Measurements from ENCODE around the gene BRI3BP.

The BRI3BP gene

DNA sequence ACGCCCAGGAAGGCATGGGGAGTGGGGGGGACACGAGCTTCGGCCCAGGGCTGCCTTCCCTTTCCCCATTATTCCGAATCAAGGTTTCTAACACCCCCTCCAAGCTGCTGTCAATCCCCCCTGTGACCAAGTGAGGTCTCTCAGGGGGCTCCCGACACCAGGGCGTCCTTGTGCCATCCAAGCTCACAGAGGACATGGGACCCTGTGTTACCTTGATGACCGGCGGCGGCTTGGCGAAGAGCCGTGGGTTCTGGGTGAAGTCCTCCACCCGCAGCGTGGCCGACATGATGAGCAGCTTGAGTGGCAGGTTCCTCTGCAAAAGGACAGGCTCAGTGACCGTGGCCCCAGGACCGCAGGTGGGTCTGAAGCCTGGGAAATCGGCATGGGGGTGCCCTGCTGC lies 24.8 kb upstream of the BRI3BP start:
- Histone ChIP-seq H3K4me2 (ENCODE audit: low read length) (no peak overlapping the region), H3K9ac (ENCODE audit: low read length) (no peak overlapping the region), H2AK5ac (ENCODE audit: low read length) (no peak overlapping the region), H3K4me3 (ENCODE audit: low read depth, low read length) (no peak overlapping the region), H3K79me1 (ENCODE audit: low read length) (no peaks in the 10 kb centered on the region), H3K27ac (ENCODE audit: low read depth, low read length) (no peak overlapping the region), H3K9me3 (ENCODE audit: insufficient read depth, low read depth, low read length) (no peaks in the 10 kb centered on the region), H3K14ac (ENCODE audit: low read length) (no peak overlapping the region), H2AFZ (ENCODE audit: insufficient read depth, low read length, poor library complexity) (no peak overlapping the region), H3K36me3 (ENCODE audit: control insufficient read depth in 1 of 2, insufficient read depth in 2 of 2, low read length in 2 of 2) (peaks cover 74 to 79% of the 10 kb centered on the region in 2 experiments), H3K79me2 (ENCODE audit: control insufficient read depth, insufficient read depth, low read length, poor library complexity) (no peaks in the 10 kb centered on the region), H4K91ac (ENCODE audit: low read depth, low read length) (no peak overlapping the region), H3K4me1 (ENCODE audit: control insufficient read depth in 1 of 2, insufficient read depth in 2 of 2, low read length in 2 of 2) (no peaks in the 10 kb centered on the region), H4K12ac (ENCODE audit: low read depth, low read length) (no peak overlapping the region), H2BK120ac (ENCODE audit: insufficient read depth, low read length, poor library complexity) (no peak overlapping the region), H3K27me3 (ENCODE audit: insufficient read depth, low read length) (no peaks in the 10 kb centered on the region), H3K18ac (ENCODE audit: low read length) (no peak overlapping the region), H3K23ac (ENCODE audit: low read length) (no peak overlapping the region), H2BK5ac (ENCODE audit: low read depth, low read length, poor library complexity) (no peak overlapping the region), H3K4ac (ENCODE audit: low read depth, low read length) (no peak overlapping the region), H2BK12ac (ENCODE audit: low read length) (no peak overlapping the region), H4K8ac (ENCODE audit: low read depth, low read length) (no peak overlapping the region)
- DNase-seq = no peak
- no CpG with 5 or more reads among the region's 17 CpGs for WGBS (ENCODE audit: extremely low coverage, insufficient coverage, insufficient read length)

GRCh38 chr12:124970647-124971402 lies 22.6 kb upstream of the BRI3BP start:
- no CpG with 5 or more reads among the region's 25 CpGs for WGBS (ENCODE audit: extremely low coverage, insufficient coverage, insufficient read length)

DNA sequence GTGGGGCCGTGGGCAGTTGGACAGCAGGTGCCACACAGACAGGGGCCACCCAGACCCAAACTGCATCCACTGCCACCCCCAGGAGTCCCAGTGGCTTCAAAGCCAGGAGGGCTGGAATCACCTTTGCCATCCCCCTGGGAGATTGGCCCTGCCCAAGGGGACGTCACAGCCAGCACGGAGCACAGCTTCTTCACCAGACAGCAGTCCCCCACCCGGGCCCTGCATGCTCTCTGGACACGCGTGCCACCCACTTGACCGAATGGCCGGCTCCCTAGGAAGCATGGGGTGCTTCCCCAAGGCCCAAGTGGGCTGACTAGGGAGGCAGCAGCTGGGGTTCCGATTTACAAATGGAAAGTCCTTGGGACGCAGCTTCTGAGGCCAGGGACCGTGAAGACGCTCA lies 21.8 kb upstream of the BRI3BP start:
- Histone ChIP-seq H3K4ac (ENCODE audit: low read depth, low read length) (no peak overlapping the region), H3K4me2 (ENCODE audit: low read length) (no peak overlapping the region), H3K4me1 (ENCODE audit: control insufficient read depth in 1 of 2, insufficient read depth in 2 of 2, low read length in 2 of 2) (no peaks in the 10 kb centered on the region), H3K79me1 (ENCODE audit: low read length) (no peaks in the 10 kb centered on the region), H4K8ac (ENCODE audit: low read depth, low read length) (no peak overlapping the region), H2AFZ (ENCODE audit: insufficient read depth, low read length, poor library complexity) (no peak overlapping the region), H3K27me3 (ENCODE audit: insufficient read depth, low read length) (no peaks in the 10 kb centered on the region), H3K18ac (ENCODE audit: low read length) (no peak overlapping the region), H3K27ac (ENCODE audit: low read depth, low read length) (no peak overlapping the region), H2BK5ac (ENCODE audit: low read depth, low read length, poor library complexity) (no peak overlapping the region), H3K9ac (ENCODE audit: low read length) (no peak overlapping the region), H2BK12ac (ENCODE audit: low read length) (no peak overlapping the region), H4K91ac (ENCODE audit: low read depth, low read length) (no peak overlapping the region), H3K23ac (ENCODE audit: low read length) (no peak overlapping the region), H3K4me3 (ENCODE audit: low read depth, low read length) (no peak overlapping the region), H3K36me3 (ENCODE audit: control insufficient read depth in 1 of 2, insufficient read depth in 2 of 2, low read length in 2 of 2) (peaks cover 66 to 74% of the 10 kb centered on the region in 2 experiments), H2BK120ac (ENCODE audit: insufficient read depth, low read length, poor library complexity) (no peak overlapping the region), H3K9me3 (ENCODE audit: insufficient read depth, low read depth, low read length) (no peaks in the 10 kb centered on the region), H4K12ac (ENCODE audit: low read depth, low read length) (no peak overlapping the region), H3K79me2 (ENCODE audit: control insufficient read depth, insufficient read depth, low read length, poor library complexity) (no peaks in the 10 kb centered on the region), H3K14ac (ENCODE audit: low read length) (no peak overlapping the region), H2AK5ac (ENCODE audit: low read length) (no peak overlapping the region)
- DNase-seq = no peak
- no CpG with 5 or more reads among the region's 12 CpGs for WGBS (ENCODE audit: extremely low coverage, insufficient coverage, insufficient read length)

More at GRCh38 chr12:124970647-124971402, 22.6 kb upstream of the BRI3BP start:
- H3K79me2 ChIP-seq (ENCODE audit: control insufficient read depth, insufficient read depth, low read length, poor library complexity) = no peaks in the 10 kb centered on the region
- H4K91ac ChIP-seq (ENCODE audit: low read depth, low read length) = no peak overlapping the region
- H2AK5ac ChIP-seq (ENCODE audit: low read length) = no peak overlapping the region
- no peaks in the 10 kb centered on the region for H3K9me3 ChIP-seq (ENCODE audit: insufficient read depth, low read depth, low read length)
- no peak overlapping the region for H3K4me3 ChIP-seq (ENCODE audit: low read depth, low read length)
- H3K27ac ChIP-seq (ENCODE audit: low read depth, low read length) = no peak overlapping the region
- no peak overlapping the region for H3K9ac ChIP-seq (ENCODE audit: low read length)
- peaks cover 68 to 75% of the 10 kb centered on the region in 2 experiments for H3K36me3 ChIP-seq (ENCODE audit: control insufficient read depth in 1 of 2, insufficient read depth in 2 of 2, low read length in 2 of 2)
- no peak overlapping the region for H4K8ac ChIP-seq (ENCODE audit: low read depth, low read length)
- no peaks in the 10 kb centered on the region for H3K4me1 ChIP-seq (ENCODE audit: control insufficient read depth in 1 of 2, insufficient read depth in 2 of 2, low read length in 2 of 2)
- no peak overlapping the region for H4K12ac ChIP-seq (ENCODE audit: low read depth, low read length)
- no peak overlapping the region for H3K23ac ChIP-seq (ENCODE audit: low read length)
- no peaks in the 10 kb centered on the region for H3K79me1 ChIP-seq (ENCODE audit: low read length)
- DNase-seq = no peak
- no peak overlapping the region for H3K4me2 ChIP-seq (ENCODE audit: low read length)
- H2BK120ac ChIP-seq (ENCODE audit: insufficient read depth, low read length, poor library complexity) = no peak overlapping the region
- H2AFZ ChIP-seq (ENCODE audit: insufficient read depth, low read length, poor library complexity) = no peak overlapping the region
- no peaks in the 10 kb centered on the region for H3K27me3 ChIP-seq (ENCODE audit: insufficient read depth, low read length)
- H2BK12ac ChIP-seq (ENCODE audit: low read length) = no peak overlapping the region
- H3K4ac ChIP-seq (ENCODE audit: low read depth, low read length) = no peak overlapping the region
- no peak overlapping the region for H3K18ac ChIP-seq (ENCODE audit: low read length)
- no peak overlapping the region for H3K14ac ChIP-seq (ENCODE audit: low read length)
- H2BK5ac ChIP-seq (ENCODE audit: low read depth, low read length, poor library complexity) = no peak overlapping the region

GRCh38 chr12:124972211-124972610 lies 21.2 kb upstream of the BRI3BP start:
- Histone ChIP-seq H3K4ac (ENCODE audit: low read depth, low read length) (no peak overlapping the region), H2AFZ (ENCODE audit: insufficient read depth, low read length, poor library complexity) (no peak overlapping the region), H2AK5ac (ENCODE audit: low read length) (no peak overlapping the region), H3K27ac (ENCODE audit: low read depth, low read length) (no peak overlapping the region), H4K12ac (ENCODE audit: low read depth, low read length) (no peak overlapping the region), H2BK120ac (ENCODE audit: insufficient read depth, low read length, poor library complexity) (no peak overlapping the region), H3K23ac (ENCODE audit: low read length) (no peak overlapping the region), H3K4me2 (ENCODE audit: low read length) (no peak overlapping the region), H4K91ac (ENCODE audit: low read depth, low read length) (no peak overlapping the region), H3K14ac (ENCODE audit: low read length) (no peak overlapping the region), H2BK12ac (ENCODE audit: low read length) (no peak overlapping the region), H3K36me3 (ENCODE audit: control insufficient read depth in 1 of 2, insufficient read depth in 2 of 2, low read length in 2 of 2) (peaks cover 63 to 72% of the 10 kb centered on the region in 2 experiments), H3K18ac (ENCODE audit: low read length) (no peak overlapping the region), H3K4me1 (ENCODE audit: control insufficient read depth in 1 of 2, insufficient read depth in 2 of 2, low read length in 2 of 2) (no peaks in the 10 kb centered on the region), H3K27me3 (ENCODE audit: insufficient read depth, low read length) (no peaks in the 10 kb centered on the region), H3K79me1 (ENCODE audit: low read length) (no peaks in the 10 kb centered on the region), H4K8ac (ENCODE audit: low read depth, low read length) (no peak overlapping the region), H2BK5ac (ENCODE audit: low read depth, low read length, poor library complexity) (no peak overlapping the region), H3K4me3 (ENCODE audit: low read depth, low read length) (no peak overlapping the region), H3K9me3 (ENCODE audit: insufficient read depth, low read depth, low read length) (no peaks in the 10 kb centered on the region), H3K79me2 (ENCODE audit: control insufficient read depth, insufficient read depth, low read length, poor library complexity) (no peaks in the 10 kb centered on the region), H3K9ac (ENCODE audit: low read length) (no peak overlapping the region)
- WGBS (ENCODE audit: extremely low coverage, insufficient coverage, insufficient read length) = no CpG with 5 or more reads among the region's 10 CpGs
- DNase-seq = no peak

Data from trophoblast cell (in vitro differentiated cells and primary cell).